Panc1 (cell line): ENCODE measurements around the gene SPPL2C.

ENCODE experiments used
- POLR2AphosphoS5 ChIP-seq: IDR thresholded peaks from 2 replicates; pipeline ENCODE4 v1.6.1; 2012; ENCODE audit warnings: mild to moderate bottlenecking, low read depth, low read length, moderate library complexity
- TF ChIP-seq, protein P1 (sequence below): fragments of 450-650 bp; IDR thresholded peaks from 2 replicates; pipeline ENCODE4 v1.5.1; 2017; ENCODE audit warnings: mild to moderate bottlenecking

DNA sequence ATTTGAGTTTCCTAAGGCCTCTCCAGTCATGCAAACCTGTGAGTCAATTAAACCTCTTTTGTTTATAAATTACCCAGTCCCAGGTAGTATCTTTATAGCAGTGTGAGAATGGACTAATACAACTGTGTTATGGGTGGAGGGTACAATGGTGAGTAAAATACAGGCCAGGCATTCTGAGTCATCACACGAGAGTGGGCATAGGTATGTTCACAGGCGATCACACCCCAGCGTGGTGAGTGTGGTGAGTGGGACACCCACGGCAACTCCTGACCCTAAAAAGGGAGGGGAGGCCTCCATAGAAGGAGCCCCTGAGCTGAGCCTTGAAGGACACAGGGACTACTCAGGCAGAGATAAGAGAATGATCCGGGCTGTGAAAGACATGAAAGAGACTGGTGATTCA, 27.0 kb downstream of the SPPL2C start:
- TF ChIP-seq, protein P1, sequence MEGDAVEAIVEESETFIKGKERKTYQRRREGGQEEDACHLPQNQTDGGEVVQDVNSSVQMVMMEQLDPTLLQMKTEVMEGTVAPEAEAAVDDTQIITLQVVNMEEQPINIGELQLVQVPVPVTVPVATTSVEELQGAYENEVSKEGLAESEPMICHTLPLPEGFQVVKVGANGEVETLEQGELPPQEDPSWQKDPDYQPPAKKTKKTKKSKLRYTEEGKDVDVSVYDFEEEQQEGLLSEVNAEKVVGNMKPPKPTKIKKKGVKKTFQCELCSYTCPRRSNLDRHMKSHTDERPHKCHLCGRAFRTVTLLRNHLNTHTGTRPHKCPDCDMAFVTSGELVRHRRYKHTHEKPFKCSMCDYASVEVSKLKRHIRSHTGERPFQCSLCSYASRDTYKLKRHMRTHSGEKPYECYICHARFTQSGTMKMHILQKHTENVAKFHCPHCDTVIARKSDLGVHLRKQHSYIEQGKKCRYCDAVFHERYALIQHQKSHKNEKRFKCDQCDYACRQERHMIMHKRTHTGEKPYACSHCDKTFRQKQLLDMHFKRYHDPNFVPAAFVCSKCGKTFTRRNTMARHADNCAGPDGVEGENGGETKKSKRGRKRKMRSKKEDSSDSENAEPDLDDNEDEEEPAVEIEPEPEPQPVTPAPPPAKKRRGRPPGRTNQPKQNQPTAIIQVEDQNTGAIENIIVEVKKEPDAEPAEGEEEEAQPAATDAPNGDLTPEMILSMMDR: no peak
- TF ChIP-seq POLR2AphosphoS5: no peak
